DOHH2 (cell line): ENCODE results near the gene KCNQ1.

ENCODE experiments used
- H3F3A ChIP-seq: fragments of 200-600 bp; sonication (generic), shearing (Covaris generic); 2 replicates; pipeline ENCODE4 v1.6.0; 2016; ENCODE audit warnings: antibody characterized with exemption, mild to moderate bottlenecking; ENCODE audit not compliant: control insufficient read depth, insufficient read depth
- H3K27ac ChIP-seq: fragments of 200-600 bp; sonication (generic); 2 replicates; pipeline ENCODE4 v1.5.1; 2014; ENCODE audit warnings: low read depth, mild to moderate bottlenecking, low read length, moderate library complexity
- H3K27me3 ChIP-seq: fragments of 200-600 bp; sonication (generic); 2 replicates; pipeline ENCODE4 v1.6.1; 2014; ENCODE audit warnings: mild to moderate bottlenecking, low read length, mixed read lengths; ENCODE audit not compliant: control insufficient read depth
- H3K36me3 ChIP-seq: fragments of 200-600 bp; sonication (generic); 2 replicates; pipeline ENCODE4 v1.6.1; 2014; ENCODE audit warnings: mild to moderate bottlenecking, low read length, moderate library complexity, mixed read lengths; ENCODE audit not compliant: control insufficient read depth
- H3K4me1 ChIP-seq: fragments of 200-600 bp; sonication (generic); 2 replicates; pipeline ENCODE4 v1.6.1; 2014; ENCODE audit warnings: mild to moderate bottlenecking, low read length, mixed read lengths; ENCODE audit not compliant: control insufficient read depth
- H3K4me2 ChIP-seq: fragments of 200-600 bp; sonication (generic); 2 replicates; pipeline ENCODE4 v1.6.0; 2014; ENCODE audit warnings: mild to moderate bottlenecking, low read length, moderate library complexity
- H3K4me3 ChIP-seq: fragments of 200-600 bp; sonication (generic); 2 replicates; pipeline ENCODE4 v1.5.1; 2014; ENCODE audit warnings: mild to moderate bottlenecking, low read length, mixed read lengths
- H3K79me2 ChIP-seq: fragments of 200-600 bp; sonication (generic); 2 replicates; pipeline ENCODE4 v1.6.1; 2014; ENCODE audit warnings: mild to moderate bottlenecking, low read length, mixed read lengths; ENCODE audit not compliant: control insufficient read depth
- H3K9me2 ChIP-seq: fragments of 200-600 bp; sonication (generic); replicated peaks from 2 replicates; pipeline ENCODE4 v1.6.1; 2014; ENCODE audit warnings: mild to moderate bottlenecking, low read length, mixed read lengths; ENCODE audit not compliant: control insufficient read depth
- H3K9me3 ChIP-seq: fragments of 200-600 bp; sonication (generic); 2 replicates; pipeline ENCODE4 v1.6.1; 2014; ENCODE audit warnings: antibody characterized with exemption, low read length, mixed read lengths; ENCODE audit not compliant: control insufficient read depth, insufficient read depth
- H4K20me1 ChIP-seq: fragments of 200-600 bp; sonication (generic); 2 replicates; pipeline ENCODE4 v1.6.0; 2014; ENCODE audit warnings: low read depth, mild to moderate bottlenecking, antibody characterized with exemption, low read length, moderate library complexity; ENCODE audit not compliant: control insufficient read depth, insufficient read depth
- CTCF ChIP-seq: fragments of 200-600 bp; sonication (generic); IDR thresholded peaks from one replicate; pipeline ENCODE4 v1.5.1; 2014; ENCODE audit warnings: antibody characterized with exemption, mild to moderate bottlenecking, low read depth, low read length; ENCODE audit not compliant: poor library complexity, severe bottlenecking
- EZH2phosphoT487 ChIP-seq: fragments of 200-600 bp; sonication (generic); IDR thresholded peaks from 2 replicates; pipeline ENCODE4 v1.6.1; 2017; ENCODE audit warnings: borderline replicate concordance, mild to moderate bottlenecking, antibody characterized with exemption, low read length, moderate library complexity, mixed read lengths

Gene KCNQ1

GRCh38 chr11:2881076-2881980 lies 436.5 kb downstream of the KCNQ1 start:
- no peak overlapping the region for H3K27ac ChIP-seq
- H3K9me2 ChIP-seq: no peaks in the 10 kb centered on the region
- H3K36me3 ChIP-seq: no peaks in the 10 kb centered on the region
- H3K27me3 ChIP-seq: no peaks in the 10 kb centered on the region
- H3K9me3 ChIP-seq: no peaks in the 10 kb centered on the region
- no peaks in the 10 kb centered on the region; the same call in 1 of the 2 replicates for H3K4me1 ChIP-seq
- H3F3A ChIP-seq: no peaks in the 10 kb centered on the region
- no peaks in the 10 kb centered on the region for H3K79me2 ChIP-seq
- no peak overlapping the region for H3K4me2 ChIP-seq
- H3K4me3 ChIP-seq: no peak overlapping the region
- no peak for TF ChIP-seq CTCF
- TF ChIP-seq EZH2phosphoT487: no peak
- H4K20me1 ChIP-seq: no peaks in the 10 kb centered on the region

- Histone ChIP-seq H3F3A (no peaks in the 10 kb centered on the region), H3K9me3 (no peaks in the 10 kb centered on the region), H3K4me3 (no peak overlapping the region), H4K20me1 (no peaks in the 10 kb centered on the region), H3K4me1 (no peaks in the 10 kb centered on the region; the same call in 1 of the 2 replicates), H3K4me2 (no peak overlapping the region), H3K27me3 (no peaks in the 10 kb centered on the region), H3K9me2 (no peaks in the 10 kb centered on the region), H3K27ac (no peak overlapping the region), H3K79me2 (no peaks in the 10 kb centered on the region), H3K36me3 (no peaks in the 10 kb centered on the region)
- TF ChIP-seq CTCF: no peak
- TF ChIP-seq EZH2phosphoT487: no peak
Measured at GRCh38 chr11:2881981-2882375, 437.2 kb downstream of the KCNQ1 start.

GRCh38 chr11:2882396-2883110 lies 437.7 kb downstream of the KCNQ1 start:
- no peak for TF ChIP-seq CTCF
- no peak for TF ChIP-seq EZH2phosphoT487
- Histone ChIP-seq H3K27ac (no peak overlapping the region), H3K27me3 (no peaks in the 10 kb centered on the region)

More at GRCh38 chr11:2882396-2883110, 437.7 kb downstream of the KCNQ1 start:
- Histone ChIP-seq H3F3A (no peaks in the 10 kb centered on the region; the same call in 1 of the 2 replicates), H4K20me1 (no peaks in the 10 kb centered on the region), H3K4me2 (no peak overlapping the region), H3K79me2 (no peaks in the 10 kb centered on the region), H3K9me2 (no peaks in the 10 kb centered on the region), H3K36me3 (no peaks in the 10 kb centered on the region), H3K4me3 (no peak overlapping the region), H3K9me3 (no peaks in the 10 kb centered on the region), H3K4me1 (no peaks in the 10 kb centered on the region; the same call in 1 of the 2 replicates)
